GM23338 (cell line): ENCODE data around the gene DNAH10. TPM values are rescaled to one million over a fixed set of nuclear protein-coding genes. Genes with fewer than 3 reads are reported as not detected.

ENCODE experiments used
- ATAC-seq: fragments of 200-7000 bp; cut with Tn5 transposase; 3 replicates; pipeline ENCODE4 v1.9.1; 2020
- DNase-seq: peaks from one replicate; pipeline ENCODE4 v3.0.0-alpha.2; 2015; ENCODE audit warnings: low spot score
- H2AFZ ChIP-seq: fragments of 200-600 bp; sonication (generic); 2 replicates; pipeline ENCODE4 v1.8.0; 2016; ENCODE audit warnings: antibody characterized with exemption, mild to moderate bottlenecking, moderate library complexity
- H3F3A ChIP-seq: fragments of 200-600 bp; sonication (generic); replicated peaks from 2 replicates; pipeline ENCODE4 v1.8.0; 2017; ENCODE audit warnings: antibody characterized with exemption, mixed run types, low read depth
- H3K27ac ChIP-seq: fragments of 200-600 bp; sonication (generic); 2 replicates; pipeline ENCODE4 v1.6.1; 2016; ENCODE audit warnings: low read depth
- H3K27me3 ChIP-seq: fragments of 200-600 bp; sonication (generic); 2 replicates; pipeline ENCODE4 v1.8.0; 2016; ENCODE audit warnings: mild to moderate bottlenecking, mixed run types, moderate library complexity; ENCODE audit not compliant: insufficient read depth
- H3K36me3 ChIP-seq: fragments of 200-600 bp; sonication (generic); 2 replicates; pipeline ENCODE4 v1.8.0; 2016; ENCODE audit warnings: mild to moderate bottlenecking; ENCODE audit not compliant: insufficient read depth
- H3K4me1 ChIP-seq: fragments of 200-600 bp; sonication (generic); 2 replicates; pipeline ENCODE4 v1.8.0; 2016; ENCODE audit warnings: mild to moderate bottlenecking, moderate library complexity; ENCODE audit not compliant: insufficient read depth
- H3K4me2 ChIP-seq: fragments of 200-600 bp; sonication (generic); 2 replicates; pipeline ENCODE4 v1.7.1; 2017; ENCODE audit warnings: mixed run types
- H3K4me3 ChIP-seq: fragments of 200-600 bp; sonication (generic); 2 replicates; pipeline ENCODE4 v1.6.1; 2016; ENCODE audit warnings: mixed run types
- H3K79me2 ChIP-seq: fragments of 200-600 bp; sonication (generic); replicated peaks from 2 replicates; pipeline ENCODE4 v1.8.0; 2017; ENCODE audit warnings: mild to moderate bottlenecking; ENCODE audit not compliant: insufficient read depth
- H3K9me2 ChIP-seq: fragments of 200-600 bp; sonication (generic); 2 replicates; pipeline ENCODE4 v1.8.0; 2017; ENCODE audit not compliant: insufficient read depth
- H4K20me1 ChIP-seq: fragments of 200-600 bp; sonication (generic); replicated peaks from 2 replicates; pipeline ENCODE4 v1.8.0; 2017; ENCODE audit warnings: mild to moderate bottlenecking; ENCODE audit not compliant: insufficient read depth
- H3K27ac Mint-ChIP-seq: 2 replicates; pipeline ENCODE4 v1.8.0; 2020; ENCODE audit warnings: inconsistent platforms, mild to moderate bottlenecking, moderate library complexity, mixed read lengths
- H3K27me3 Mint-ChIP-seq: 3 replicates; pipeline ENCODE4 v1.8.0; 2022; ENCODE audit warnings: low read depth, mild to moderate bottlenecking, moderate library complexity, mixed read lengths, inconsistent platforms; ENCODE audit not compliant: insufficient read depth, poor library complexity
- H3K36me3 Mint-ChIP-seq: 3 replicates; pipeline ENCODE4 v1.8.0; 2021; ENCODE audit warnings: low read depth, mild to moderate bottlenecking, inconsistent platforms, moderate library complexity, mixed read lengths
- H3K4me1 Mint-ChIP-seq: 3 replicates; pipeline ENCODE4 v1.8.0; 2020; ENCODE audit warnings: mild to moderate bottlenecking, inconsistent platforms, mixed read lengths
- H3K4me3 Mint-ChIP-seq: 3 replicates; pipeline ENCODE4 v1.8.0; 2021; ENCODE audit warnings: moderate library complexity, mild to moderate bottlenecking, inconsistent platforms, mixed read lengths
- H3K9me3 Mint-ChIP-seq: 3 replicates; pipeline ENCODE4 v1.8.0; 2020; ENCODE audit warnings: moderate library complexity, mild to moderate bottlenecking, inconsistent platforms, mixed read lengths
- CREB1 ChIP-seq: fragments of 250-450 bp; sonication (Bioruptor Pico); IDR thresholded peaks from 2 replicates; pipeline ENCODE4 v1.5.0; 2020; ENCODE audit warnings: low read depth, mild to moderate bottlenecking, moderate library complexity
- EZH2 ChIP-seq: fragments of 200-600 bp; sonication (generic); IDR thresholded peaks from one replicate; pipeline ENCODE4 v1.8.0; 2017; ENCODE audit warnings: antibody characterized with exemption, mild to moderate bottlenecking, low read depth; ENCODE audit not compliant: unreplicated experiment
- EZH2phosphoT487 ChIP-seq: fragments of 200-600 bp; sonication (generic); IDR thresholded peaks from one replicate; pipeline ENCODE4 v1.8.1; 2018; ENCODE audit warnings: antibody characterized with exemption; ENCODE audit not compliant: unreplicated experiment
- JUNB ChIP-seq: IDR thresholded peaks from one replicate; pipeline ENCODE4 v1.6.1; 2016; ENCODE audit warnings: antibody characterized with exemption; ENCODE audit not compliant: unreplicated experiment
- NANOG ChIP-seq: IDR thresholded peaks from 2 replicates; pipeline ENCODE4 v1.6.1; 2016; ENCODE audit warnings: antibody characterized with exemption, borderline replicate concordance
- POLR2AphosphoS5 ChIP-seq: IDR thresholded peaks from 2 replicates; pipeline ENCODE4 v1.6.1; 2016; ENCODE audit warnings: antibody characterized with exemption, low read depth
- STAT1 ChIP-seq: IDR thresholded peaks from one replicate; pipeline ENCODE4 v1.6.1; 2016; ENCODE audit warnings: antibody characterized with exemption; ENCODE audit not compliant: unreplicated experiment
- ZNF114 ChIP-seq: fragments of 250-450 bp; sonication (Bioruptor Pico); IDR thresholded peaks from 2 replicates; pipeline ENCODE4 v1.5.0; 2020; ENCODE audit warnings: mild to moderate bottlenecking, moderate library complexity
- ZNF331 ChIP-seq: fragments of 250-450 bp; sonication (Bioruptor Pico); IDR thresholded peaks from 2 replicates; pipeline ENCODE4 v1.5.0; 2020; ENCODE audit warnings: low read depth, mild to moderate bottlenecking, moderate library complexity
- polyA plus RNA-seq: library from polyadenylated mRNA; unstranded; fragments of >200 nt; fragmentation: Nextera tagmentation; extraction: Ambion mirVana; gene quantifications from 2 replicates; pipeline ENCODE4 v1.2.1, GENCODE V29; 2016
- total RNA-seq: library from RNA; depleted of rRNA; stranded (reverse); fragments of >200 nt; shearing (Covaris generic); gene quantifications from 2 replicates; pipeline ENCODE4 v1.2.3, GENCODE V29; 2014
- TF ChIP-seq, protein P1 (sequence below), 2 experiments: fragments of 200-600 bp in 1 of 2; sonication (generic) in 1 of 2; conservative IDR thresholded peaks; 2 replicates each; pipeline versions ENCODE4 v1.5.1 to v1.6.1; 2016 to 2017; ENCODE audit warnings: antibody characterized with exemption in 2 of 2, low read depth in 2 of 2, mild to moderate bottlenecking in 2 of 2, moderate library complexity in 1 of 2
- TF ChIP-seq, protein P2 (sequence below): IDR thresholded peaks from 2 replicates; pipeline ENCODE4 v1.6.1; 2016; ENCODE audit warnings: antibody characterized with exemption
- TF ChIP-seq, protein P3 (sequence below): IDR thresholded peaks from one replicate; pipeline ENCODE4 v1.6.1; 2018; ENCODE audit warnings: antibody characterized with exemption; ENCODE audit not compliant: unreplicated experiment
- TF ChIP-seq, protein P4 (sequence below): fragments of 250-450 bp; sonication (Bioruptor Pico); IDR thresholded peaks from 2 replicates; pipeline ENCODE4 v1.5.0; 2020; ENCODE audit warnings: mild to moderate bottlenecking, moderate library complexity

DNAH10 gene
- total and polyA plus RNA-seq, 2 experiments from 2014 or later: 0.03 TPM

DNA sequence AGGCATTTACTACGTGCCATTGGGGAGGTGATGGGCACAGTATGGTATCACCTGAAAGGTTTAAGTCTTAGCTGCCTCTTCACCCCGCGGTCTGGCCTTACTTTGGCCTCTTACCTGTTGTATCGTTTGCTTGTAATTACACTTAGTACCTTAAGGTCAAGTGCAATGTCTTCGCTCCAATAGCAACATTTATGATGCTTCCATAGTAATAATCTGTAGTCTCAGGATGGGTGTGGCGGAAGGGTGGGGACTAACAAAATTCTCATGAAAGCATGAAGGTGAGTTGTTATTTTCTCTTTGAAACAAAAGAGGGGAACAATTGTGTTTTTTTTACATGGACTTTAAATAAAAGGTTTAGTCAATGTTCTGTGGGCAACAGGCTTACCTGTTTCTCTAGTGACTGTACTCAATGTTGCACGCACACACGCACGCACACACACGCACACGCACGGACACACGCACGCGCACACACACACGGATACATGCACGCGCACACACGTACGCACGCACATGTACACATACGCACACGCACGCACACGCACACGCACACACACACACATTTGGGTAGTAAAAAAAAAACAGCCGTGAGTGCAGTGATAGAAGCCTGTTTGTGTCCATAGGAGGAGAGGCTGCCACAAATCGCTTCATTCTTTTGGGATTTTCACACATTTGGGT, 91.4 kb downstream of the DNAH10 start:
- Histone ChIP-seq H3K4me1 (no peaks in the 10 kb centered on the region), H3K9me2 (no peaks in the 10 kb centered on the region), H3F3A (no peaks in the 10 kb centered on the region), H3K36me3 (no peaks in the 10 kb centered on the region), H3K79me2 (no peaks in the 10 kb centered on the region), H3K4me3 (no peak overlapping the region), H4K20me1 (no peaks in the 10 kb centered on the region), H3K27me3 (no peaks in the 10 kb centered on the region), H3K4me2 (no peak overlapping the region), H2AFZ (no peak overlapping the region), H3K27ac (no peak overlapping the region)
- Mint-ChIP-seq H3K4me1 (no peaks in the 10 kb centered on the region), H3K27me3 (peaks cover 13% of the 10 kb centered on the region), H3K9me3 (no peaks in the 10 kb centered on the region; the same call in 2 of the 3 replicates), H3K4me3 (no peak overlapping the region), H3K27ac (no peak overlapping the region), H3K36me3 (no peaks in the 10 kb centered on the region)
- no peak for DNase-seq
- ATAC-seq: no peak
- TF ChIP-seq, protein P1, sequence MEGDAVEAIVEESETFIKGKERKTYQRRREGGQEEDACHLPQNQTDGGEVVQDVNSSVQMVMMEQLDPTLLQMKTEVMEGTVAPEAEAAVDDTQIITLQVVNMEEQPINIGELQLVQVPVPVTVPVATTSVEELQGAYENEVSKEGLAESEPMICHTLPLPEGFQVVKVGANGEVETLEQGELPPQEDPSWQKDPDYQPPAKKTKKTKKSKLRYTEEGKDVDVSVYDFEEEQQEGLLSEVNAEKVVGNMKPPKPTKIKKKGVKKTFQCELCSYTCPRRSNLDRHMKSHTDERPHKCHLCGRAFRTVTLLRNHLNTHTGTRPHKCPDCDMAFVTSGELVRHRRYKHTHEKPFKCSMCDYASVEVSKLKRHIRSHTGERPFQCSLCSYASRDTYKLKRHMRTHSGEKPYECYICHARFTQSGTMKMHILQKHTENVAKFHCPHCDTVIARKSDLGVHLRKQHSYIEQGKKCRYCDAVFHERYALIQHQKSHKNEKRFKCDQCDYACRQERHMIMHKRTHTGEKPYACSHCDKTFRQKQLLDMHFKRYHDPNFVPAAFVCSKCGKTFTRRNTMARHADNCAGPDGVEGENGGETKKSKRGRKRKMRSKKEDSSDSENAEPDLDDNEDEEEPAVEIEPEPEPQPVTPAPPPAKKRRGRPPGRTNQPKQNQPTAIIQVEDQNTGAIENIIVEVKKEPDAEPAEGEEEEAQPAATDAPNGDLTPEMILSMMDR (conservative IDR thresholded peaks at IDR 0.05; ENCODE audit: low read depth in 2 of 2): no peak
- TF ChIP-seq, protein P2, sequence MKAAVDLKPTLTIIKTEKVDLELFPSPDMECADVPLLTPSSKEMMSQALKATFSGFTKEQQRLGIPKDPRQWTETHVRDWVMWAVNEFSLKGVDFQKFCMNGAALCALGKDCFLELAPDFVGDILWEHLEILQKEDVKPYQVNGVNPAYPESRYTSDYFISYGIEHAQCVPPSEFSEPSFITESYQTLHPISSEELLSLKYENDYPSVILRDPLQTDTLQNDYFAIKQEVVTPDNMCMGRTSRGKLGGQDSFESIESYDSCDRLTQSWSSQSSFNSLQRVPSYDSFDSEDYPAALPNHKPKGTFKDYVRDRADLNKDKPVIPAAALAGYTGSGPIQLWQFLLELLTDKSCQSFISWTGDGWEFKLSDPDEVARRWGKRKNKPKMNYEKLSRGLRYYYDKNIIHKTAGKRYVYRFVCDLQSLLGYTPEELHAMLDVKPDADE: no peak
- TF ChIP-seq CREB1 (no peak), POLR2AphosphoS5 (no peak), EZH2 (no peak), ZNF331 (CRISPR knock-in tag) (no peak), NANOG (no peak), STAT1 (no peak), JUNB (no peak), EZH2phosphoT487 (no peak), ZNF114 (no peak)
- TF ChIP-seq, protein P3, sequence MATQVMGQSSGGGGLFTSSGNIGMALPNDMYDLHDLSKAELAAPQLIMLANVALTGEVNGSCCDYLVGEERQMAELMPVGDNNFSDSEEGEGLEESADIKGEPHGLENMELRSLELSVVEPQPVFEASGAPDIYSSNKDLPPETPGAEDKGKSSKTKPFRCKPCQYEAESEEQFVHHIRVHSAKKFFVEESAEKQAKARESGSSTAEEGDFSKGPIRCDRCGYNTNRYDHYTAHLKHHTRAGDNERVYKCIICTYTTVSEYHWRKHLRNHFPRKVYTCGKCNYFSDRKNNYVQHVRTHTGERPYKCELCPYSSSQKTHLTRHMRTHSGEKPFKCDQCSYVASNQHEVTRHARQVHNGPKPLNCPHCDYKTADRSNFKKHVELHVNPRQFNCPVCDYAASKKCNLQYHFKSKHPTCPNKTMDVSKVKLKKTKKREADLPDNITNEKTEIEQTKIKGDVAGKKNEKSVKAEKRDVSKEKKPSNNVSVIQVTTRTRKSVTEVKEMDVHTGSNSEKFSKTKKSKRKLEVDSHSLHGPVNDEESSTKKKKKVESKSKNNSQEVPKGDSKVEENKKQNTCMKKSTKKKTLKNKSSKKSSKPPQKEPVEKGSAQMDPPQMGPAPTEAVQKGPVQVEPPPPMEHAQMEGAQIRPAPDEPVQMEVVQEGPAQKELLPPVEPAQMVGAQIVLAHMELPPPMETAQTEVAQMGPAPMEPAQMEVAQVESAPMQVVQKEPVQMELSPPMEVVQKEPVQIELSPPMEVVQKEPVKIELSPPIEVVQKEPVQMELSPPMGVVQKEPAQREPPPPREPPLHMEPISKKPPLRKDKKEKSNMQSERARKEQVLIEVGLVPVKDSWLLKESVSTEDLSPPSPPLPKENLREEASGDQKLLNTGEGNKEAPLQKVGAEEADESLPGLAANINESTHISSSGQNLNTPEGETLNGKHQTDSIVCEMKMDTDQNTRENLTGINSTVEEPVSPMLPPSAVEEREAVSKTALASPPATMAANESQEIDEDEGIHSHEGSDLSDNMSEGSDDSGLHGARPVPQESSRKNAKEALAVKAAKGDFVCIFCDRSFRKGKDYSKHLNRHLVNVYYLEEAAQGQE: no peak
- TF ChIP-seq, protein P4, sequence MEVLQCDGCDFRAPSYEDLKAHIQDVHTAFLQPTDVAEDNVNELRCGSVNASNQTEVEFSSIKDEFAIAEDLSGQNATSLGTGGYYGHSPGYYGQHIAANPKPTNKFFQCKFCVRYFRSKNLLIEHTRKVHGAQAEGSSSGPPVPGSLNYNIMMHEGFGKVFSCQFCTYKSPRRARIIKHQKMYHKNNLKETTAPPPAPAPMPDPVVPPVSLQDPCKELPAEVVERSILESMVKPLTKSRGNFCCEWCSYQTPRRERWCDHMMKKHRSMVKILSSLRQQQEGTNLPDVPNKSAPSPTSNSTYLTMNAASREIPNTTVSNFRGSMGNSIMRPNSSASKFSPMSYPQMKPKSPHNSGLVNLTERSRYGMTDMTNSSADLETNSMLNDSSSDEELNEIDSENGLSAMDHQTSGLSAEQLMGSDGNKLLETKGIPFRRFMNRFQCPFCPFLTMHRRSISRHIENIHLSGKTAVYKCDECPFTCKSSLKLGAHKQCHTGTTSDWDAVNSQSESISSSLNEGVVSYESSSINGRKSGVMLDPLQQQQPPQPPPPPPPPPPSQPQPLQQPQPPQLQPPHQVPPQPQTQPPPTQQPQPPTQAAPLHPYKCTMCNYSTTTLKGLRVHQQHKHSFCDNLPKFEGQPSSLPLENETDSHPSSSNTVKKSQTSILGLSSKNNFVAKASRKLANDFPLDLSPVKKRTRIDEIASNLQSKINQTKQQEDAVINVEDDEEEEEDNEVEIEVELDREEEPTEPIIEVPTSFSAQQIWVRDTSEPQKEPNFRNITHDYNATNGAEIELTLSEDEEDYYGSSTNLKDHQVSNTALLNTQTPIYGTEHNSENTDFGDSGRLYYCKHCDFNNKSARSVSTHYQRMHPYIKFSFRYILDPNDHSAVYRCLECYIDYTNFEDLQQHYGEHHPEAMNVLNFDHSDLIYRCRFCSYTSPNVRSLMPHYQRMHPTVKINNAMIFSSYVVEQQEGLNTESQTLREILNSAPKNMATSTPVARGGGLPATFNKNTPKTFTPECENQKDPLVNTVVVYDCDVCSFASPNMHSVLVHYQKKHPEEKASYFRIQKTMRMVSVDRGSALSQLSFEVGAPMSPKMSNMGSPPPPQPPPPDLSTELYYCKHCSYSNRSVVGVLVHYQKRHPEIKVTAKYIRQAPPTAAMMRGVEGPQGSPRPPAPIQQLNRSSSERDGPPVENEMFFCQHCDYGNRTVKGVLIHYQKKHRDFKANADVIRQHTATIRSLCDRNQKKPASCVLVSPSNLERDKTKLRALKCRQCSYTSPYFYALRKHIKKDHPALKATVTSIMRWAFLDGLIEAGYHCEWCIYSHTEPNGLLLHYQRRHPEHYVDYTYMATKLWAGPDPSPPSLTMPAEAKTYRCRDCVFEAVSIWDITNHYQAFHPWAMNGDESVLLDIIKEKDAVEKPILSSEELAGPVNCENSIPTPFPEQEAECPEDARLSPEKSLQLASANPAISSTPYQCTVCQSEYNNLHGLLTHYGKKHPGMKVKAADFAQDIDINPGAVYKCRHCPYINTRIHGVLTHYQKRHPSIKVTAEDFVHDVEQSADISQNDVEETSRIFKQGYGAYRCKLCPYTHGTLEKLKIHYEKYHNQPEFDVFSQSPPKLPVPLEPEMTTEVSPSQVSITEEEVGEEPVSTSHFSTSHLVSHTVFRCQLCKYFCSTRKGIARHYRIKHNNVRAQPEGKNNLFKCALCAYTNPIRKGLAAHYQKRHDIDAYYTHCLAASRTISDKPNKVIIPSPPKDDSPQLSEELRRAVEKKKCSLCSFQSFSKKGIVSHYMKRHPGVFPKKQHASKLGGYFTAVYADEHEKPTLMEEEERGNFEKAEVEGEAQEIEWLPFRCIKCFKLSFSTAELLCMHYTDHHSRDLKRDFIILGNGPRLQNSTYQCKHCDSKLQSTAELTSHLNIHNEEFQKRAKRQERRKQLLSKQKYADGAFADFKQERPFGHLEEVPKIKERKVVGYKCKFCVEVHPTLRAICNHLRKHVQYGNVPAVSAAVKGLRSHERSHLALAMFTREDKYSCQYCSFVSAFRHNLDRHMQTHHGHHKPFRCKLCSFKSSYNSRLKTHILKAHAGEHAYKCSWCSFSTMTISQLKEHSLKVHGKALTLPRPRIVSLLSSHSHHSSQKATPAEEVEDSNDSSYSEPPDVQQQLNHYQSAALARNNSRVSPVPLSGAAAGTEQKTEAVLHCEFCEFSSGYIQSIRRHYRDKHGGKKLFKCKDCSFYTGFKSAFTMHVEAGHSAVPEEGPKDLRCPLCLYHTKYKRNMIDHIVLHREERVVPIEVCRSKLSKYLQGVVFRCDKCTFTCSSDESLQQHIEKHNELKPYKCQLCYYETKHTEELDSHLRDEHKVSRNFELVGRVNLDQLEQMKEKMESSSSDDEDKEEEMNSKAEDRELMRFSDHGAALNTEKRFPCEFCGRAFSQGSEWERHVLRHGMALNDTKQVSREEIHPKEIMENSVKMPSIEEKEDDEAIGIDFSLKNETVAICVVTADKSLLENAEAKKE (CRISPR knock-in tag): no peak
